CD4-positive, alpha-beta T cell treated with Interleukin-1 beta for 1 hour (primary cell): ENCODE measurements around the gene ATP10A.

ENCODE experiments used
- DNase-seq, 2 donors: peaks; one replicate each; pipeline ENCODE4 v3.0.0-alpha.2; 2020 to 2022

ATP10A gene, protein sequence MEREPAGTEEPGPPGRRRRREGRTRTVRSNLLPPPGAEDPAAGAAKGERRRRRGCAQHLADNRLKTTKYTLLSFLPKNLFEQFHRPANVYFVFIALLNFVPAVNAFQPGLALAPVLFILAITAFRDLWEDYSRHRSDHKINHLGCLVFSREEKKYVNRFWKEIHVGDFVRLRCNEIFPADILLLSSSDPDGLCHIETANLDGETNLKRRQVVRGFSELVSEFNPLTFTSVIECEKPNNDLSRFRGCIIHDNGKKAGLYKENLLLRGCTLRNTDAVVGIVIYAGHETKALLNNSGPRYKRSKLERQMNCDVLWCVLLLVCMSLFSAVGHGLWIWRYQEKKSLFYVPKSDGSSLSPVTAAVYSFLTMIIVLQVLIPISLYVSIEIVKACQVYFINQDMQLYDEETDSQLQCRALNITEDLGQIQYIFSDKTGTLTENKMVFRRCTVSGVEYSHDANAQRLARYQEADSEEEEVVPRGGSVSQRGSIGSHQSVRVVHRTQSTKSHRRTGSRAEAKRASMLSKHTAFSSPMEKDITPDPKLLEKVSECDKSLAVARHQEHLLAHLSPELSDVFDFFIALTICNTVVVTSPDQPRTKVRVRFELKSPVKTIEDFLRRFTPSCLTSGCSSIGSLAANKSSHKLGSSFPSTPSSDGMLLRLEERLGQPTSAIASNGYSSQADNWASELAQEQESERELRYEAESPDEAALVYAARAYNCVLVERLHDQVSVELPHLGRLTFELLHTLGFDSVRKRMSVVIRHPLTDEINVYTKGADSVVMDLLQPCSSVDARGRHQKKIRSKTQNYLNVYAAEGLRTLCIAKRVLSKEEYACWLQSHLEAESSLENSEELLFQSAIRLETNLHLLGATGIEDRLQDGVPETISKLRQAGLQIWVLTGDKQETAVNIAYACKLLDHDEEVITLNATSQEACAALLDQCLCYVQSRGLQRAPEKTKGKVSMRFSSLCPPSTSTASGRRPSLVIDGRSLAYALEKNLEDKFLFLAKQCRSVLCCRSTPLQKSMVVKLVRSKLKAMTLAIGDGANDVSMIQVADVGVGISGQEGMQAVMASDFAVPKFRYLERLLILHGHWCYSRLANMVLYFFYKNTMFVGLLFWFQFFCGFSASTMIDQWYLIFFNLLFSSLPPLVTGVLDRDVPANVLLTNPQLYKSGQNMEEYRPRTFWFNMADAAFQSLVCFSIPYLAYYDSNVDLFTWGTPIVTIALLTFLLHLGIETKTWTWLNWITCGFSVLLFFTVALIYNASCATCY (N-terminal part only)

DNA sequence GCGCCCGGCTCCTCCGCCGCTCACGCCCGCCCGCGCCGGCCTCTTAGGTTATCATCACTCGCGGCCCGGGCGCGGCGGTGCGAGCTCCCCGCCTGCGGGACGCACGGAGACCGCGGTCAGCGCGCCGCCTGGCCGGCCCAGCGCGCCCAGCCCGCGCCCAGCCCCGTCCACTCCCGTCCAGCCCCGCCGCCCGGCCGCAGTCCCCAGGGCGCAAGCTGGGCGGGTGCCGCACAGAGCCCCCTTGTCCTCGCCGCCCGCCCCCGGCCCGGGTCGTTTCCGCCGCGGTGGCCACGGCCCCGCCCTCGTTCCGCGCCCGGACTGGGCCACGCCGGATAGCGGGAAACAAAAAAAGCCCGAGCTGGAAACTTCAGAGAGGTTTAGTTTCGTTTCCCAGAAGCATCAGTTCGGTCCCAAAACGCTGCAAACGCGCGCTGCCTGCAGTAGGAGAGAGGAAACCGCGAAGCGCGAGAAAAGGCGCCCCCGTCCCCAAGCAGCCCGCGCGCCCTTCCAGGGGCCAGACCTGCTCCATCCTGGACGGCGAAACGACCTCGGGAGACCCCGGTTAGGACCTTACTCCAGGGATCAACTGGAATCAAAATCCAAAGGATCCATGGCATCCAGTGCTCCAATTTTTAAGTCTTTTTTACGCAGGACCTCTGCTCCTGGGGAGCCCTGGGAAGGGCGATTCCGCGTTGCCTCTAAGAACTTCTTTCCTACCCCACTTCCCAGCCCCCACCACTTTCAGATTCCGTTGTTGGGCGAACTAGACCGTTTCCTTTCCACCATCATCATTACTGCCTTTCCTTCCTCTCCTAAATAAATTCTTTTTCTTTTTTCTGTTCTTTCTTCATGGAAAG is at the start of gene ATP10A:
Gene ATP10A (minus strand): TSS at position 217 of the 857 bp plus-strand sequence. CDS start 231 bp downstream, outside the sequence.
- DNase-seq: peak in 1 of 2 donors; percentile 53

DNA sequence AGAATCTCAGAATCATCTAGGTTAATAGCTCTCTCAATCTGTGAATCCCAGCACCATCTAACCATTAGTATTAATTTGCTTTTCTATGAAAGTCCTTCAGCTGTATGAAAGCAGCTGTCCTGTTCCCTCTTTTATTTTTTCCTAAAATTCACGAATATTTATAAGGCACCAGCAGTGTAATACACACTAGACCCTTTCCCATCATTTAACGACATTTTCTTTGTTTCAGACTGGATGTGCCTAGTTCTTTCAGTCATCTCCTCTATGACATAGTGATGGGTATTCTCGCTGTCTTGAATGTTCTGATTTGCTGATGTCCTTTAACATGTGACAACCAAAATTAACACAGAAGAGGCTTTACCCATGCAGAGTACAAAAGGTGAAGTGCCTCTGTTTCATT is 48.9 kb upstream of the ATP10A start:
- no peak for DNase-seq

DNA sequence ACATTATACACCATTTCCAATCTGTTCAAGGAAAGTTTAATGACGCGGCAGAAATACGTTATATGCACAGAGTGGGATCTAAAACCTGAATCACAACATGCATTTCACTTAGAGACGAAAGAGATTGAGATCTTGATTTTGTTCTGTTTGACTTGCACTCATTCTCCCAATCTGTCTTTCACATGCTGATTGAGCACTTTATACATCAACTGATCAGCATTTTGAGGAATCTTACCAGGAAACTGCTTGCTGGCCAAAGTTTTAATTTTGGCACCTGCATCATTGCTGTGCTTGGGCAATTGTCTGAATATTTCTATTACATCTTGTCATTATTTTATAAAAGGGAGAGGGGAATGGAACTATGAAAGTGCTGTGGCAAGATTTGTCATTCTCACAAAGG is 47.7 kb upstream of the ATP10A start:
- no peak for DNase-seq

DNA sequence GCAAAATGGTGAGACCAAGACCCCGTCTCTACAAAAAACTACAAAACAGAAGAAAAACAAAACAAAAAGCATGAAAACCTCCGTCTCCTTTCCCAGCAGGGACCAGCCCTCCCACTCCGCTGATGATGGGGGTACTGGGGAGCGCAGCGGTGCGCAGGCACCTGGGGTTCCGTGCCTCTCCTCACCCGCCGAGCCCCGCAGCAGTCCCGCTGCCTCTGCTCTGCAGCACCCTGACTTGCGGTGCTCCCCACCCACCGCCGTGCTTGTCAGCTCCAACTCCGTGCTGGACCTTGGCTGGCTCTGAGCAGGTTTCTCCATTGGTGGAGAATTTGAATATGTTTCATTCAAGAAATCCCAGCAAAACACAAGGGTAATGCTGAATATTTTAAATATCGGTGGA is 46.7 kb upstream of the ATP10A start:
- DNase-seq: no peak

DNA sequence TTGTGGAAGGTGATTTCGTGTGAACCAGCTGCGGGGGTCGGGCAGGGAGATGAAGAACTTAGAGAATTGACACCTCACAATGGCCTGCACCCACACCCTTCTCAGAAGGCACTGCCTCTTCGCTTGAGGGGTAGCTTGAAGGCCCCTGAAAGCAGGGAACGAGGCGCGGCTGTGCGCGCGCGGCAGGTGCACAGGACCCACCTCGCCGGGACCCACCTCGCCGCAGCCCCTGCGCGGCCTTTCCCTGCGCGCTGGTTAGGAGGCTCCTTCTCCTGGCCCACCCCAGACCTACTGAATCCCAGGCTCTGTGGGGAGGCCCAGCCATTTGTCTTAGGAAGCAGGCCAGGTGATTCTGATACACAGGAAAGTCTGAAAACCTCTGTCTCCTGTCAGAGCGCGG is 46.2 kb upstream of the ATP10A start:
- DNase-seq: no peak

DNA sequence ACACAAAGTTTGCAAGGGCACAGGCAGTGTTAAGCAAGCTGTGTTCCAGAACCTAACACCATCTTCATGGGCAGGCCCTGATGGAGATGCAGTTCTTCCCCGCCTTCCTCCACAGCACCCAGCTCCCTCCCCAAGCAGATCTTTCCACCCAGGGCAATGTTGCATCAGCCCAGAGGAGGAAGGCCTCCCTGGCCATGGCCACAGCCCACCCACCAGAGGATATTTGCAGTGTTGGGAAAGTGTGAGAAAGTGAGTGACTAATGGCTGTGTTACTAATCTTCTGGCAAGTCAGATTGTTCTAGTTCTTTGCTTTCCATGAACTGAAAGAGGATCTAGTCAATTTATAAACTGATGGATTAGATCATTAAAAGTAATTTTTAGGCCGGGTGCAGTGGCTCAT is 42.0 kb upstream of the ATP10A start:
- DNase-seq: no peak

DNA sequence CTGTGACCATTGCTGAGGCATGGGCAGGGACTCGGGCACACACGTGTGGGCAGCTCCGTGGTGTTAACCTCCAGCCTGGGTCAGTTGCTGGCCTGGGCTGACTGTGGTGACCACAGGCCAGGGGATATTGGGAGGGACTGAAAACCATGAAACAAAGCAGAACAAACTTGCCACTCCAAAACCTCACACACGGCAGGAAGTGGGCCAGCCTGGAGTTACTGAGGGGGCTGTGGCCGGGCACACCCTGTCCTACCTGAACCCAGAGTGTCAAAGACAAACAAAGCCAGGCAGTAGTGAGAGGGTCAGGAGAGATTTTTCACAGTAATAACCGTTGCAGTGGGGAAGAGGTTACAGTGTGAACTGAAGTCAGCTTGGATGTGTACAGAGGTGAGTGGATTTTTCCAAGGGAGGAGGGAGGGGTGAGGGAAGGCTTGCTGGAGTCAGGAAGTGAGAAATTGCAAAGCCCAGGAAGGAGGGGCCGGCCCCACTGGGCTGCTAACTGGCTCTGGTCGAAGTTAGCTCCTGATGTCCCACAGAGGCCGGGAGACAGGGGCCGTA is 40.0 kb upstream of the ATP10A start:
- no peak for DNase-seq

DNA sequence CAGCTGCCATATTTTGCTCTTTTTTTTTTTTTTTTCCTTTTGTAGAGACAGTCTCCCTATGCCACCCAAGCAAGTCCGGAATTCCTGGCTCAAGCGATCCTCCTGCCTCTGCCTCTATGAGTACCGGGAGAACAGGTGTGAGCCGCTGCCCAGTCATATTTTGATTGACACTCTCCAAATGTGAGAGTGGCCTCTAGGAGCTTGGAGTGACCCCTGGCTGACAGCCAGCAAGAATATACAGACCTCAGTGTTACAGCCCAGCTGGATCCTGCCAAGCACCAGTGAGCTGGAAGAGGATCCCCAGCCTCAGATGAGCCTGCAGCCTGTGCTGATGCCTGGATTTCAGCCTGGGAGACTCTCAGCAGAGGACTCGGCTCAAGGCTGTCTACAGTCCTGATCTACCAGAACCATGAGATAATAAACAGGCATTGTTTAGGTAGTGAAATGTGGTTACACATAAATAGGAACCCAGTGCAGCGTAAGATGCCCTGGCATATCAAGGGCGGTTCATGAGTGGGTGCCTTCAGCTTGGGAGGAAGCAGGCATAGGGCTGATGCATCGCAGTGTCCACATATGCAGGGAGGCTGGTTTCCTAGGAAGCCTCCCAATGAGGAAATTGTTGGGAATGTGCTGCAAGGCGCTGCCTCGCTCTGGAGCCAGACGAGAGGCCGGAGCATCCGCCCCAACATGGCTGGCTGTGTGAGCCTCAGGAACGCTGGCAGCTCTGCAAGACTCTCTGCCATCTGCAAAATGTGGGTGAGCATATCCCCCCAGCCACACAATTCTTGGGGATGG is 38.9 kb upstream of the ATP10A start:
- DNase-seq: no peak

DNA sequence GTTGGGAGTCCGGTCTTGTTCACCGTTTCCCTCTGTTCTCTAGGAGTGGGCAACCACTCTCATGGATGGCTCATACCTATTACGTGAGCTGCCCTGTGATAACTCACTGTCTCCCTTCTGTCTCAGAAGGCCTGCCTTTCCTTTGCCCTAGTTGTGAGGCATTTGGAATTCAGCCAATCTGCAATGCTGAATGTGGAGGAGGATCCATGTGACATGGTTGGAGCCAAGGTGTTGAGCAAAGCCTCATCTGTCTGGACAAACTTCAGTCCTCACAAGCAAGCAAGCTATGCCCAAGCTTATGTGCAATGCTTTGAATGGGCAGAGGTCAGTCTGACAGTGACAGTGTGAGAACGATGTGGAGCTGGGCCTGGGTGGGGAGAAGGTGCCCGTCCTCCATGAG is 37.8 kb upstream of the ATP10A start:
- DNase-seq: no peak

DNA sequence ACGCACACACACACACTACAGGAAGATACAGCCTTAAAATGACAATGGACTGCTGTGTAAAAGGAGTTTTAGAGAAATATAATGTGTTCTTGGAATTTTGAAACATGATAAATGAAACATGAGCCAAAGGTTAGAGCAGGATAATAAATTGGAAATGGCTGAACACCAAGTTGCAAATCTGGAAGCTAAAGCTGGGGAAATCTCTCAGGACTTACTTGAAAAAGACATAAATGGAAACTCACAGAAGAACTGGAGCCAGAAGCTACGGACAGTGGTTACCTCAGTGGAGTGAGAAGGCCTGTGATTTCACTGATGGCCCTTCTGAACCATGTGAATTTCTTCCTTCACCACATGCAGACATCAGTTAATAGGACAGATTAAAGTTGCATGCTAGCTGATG is 37.3 kb upstream of the ATP10A start:
- no peak for DNase-seq

DNA sequence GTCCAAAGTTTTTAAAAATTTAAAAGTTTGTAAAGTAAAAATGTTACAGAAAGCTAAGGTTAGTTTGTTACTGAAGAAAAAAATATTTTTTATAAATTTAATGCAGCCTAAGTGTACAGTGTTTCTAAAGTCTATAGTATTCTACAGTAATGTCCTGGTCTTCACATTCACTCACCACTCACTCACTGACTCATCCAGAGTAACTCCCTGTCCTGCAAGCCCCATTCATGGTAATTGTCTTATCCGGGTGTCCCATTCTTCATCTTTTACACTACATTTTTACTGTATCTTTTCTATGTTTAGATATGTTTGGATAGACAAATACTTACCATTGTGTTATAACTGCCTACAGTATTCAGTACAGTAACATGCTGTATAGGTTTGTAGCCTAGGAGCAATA is 36.7 kb upstream of the ATP10A start:
- DNase-seq: no peak

DNA sequence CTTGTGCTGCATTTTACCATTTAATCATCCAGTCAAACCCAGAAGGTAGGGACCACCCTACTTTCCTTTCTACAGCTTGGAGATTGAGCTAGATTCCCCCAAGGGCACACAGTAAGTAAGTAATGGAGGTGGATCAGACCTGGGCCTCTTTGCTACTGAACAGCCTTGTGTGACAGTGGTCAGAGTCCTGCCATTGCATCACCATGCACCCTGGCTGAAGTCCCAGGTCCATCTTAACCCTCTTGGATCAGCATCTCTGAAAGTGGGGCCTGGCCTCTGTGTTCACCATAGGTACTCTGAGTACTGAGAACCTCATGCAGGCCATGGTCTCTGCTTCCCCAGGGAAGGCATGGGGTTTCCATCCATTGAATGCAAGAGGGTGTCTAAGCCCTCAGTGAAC is 34.5 kb upstream of the ATP10A start:
- DNase-seq: no peak

DNA sequence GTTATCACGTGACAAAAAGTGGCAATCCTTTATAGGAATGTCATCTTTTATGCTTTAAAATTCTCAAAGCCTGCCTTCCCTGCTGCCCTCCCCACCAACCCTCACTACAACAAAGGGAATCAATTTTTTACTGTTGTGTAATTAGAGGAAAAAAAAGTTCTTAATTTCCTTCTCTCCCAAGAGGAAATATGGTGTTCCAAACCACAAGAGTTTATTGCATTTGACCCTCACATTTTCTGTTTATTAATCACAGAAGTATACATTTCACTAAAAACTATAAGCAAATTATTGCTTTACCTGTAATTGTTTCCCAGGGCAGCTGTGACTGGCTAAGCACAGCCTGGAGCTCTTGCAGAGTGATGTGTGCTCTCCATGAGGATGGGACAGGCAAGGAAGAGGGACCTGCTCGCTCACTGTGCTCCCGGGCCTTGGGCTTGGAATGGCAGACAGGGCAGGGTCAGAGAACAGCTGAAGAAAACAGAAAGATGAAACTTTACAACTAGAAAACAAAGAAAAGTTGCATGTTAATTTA is 31.3 kb upstream of the ATP10A start:
- DNase-seq: no peak

DNA sequence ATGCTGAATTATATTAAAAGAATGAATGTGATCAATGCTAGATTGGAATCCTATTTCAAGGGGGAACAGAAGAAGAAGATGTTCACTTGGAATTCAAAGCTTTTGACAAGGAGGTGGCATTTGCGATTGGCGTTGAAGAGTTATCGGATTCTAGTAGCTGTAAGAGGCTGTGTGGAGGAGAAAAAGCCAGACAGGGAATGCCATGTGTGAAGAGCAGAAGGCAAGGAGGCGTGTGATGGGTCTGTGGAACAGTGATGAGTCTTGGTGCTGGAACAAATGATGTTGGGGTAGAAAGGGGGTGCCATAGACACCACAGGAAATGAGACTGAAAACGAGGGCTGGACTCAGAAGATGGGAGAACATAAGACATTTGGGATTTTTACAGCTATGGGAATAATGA is 30.5 kb upstream of the ATP10A start:
- DNase-seq: no peak

DNA sequence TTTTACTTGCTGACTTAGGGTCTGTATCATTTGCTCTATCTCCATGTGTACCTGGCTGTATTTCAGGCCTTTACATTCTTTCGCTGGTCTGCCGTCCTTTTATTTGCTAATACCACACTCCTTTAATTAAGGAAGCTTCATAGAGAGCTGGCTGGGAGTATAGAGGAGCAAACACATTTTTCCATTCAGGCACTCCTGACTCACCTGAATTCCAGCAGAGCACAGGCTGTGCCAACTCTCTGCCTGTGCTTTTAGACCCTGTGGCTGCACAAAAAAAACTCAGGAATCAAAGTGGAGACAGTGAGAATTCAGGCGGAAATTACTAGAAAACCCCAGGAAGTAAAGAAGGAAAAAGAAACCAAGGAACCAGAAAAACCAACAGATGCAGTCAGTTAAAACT is 29.0 kb upstream of the ATP10A start:
- DNase-seq: no peak

DNA sequence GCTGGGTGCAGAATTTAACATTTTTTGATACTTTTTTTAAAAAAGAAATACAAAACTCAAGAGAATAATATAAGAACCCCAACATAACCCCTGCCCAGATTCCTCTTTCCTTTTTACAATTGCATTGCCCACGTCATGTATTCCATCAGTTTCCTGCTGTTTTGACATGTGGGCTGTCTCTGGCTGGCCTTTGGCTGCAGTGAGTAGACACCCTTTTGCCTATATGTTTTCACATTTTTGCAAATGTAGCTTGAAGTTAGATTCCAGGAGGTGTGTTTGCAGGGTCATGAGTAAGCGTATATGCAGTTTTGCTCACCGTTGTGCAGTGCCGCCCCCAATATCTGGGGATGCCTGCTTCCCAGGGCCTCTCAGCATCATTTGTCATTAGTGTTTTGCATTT is 28.0 kb upstream of the ATP10A start:
- DNase-seq: no peak

DNA sequence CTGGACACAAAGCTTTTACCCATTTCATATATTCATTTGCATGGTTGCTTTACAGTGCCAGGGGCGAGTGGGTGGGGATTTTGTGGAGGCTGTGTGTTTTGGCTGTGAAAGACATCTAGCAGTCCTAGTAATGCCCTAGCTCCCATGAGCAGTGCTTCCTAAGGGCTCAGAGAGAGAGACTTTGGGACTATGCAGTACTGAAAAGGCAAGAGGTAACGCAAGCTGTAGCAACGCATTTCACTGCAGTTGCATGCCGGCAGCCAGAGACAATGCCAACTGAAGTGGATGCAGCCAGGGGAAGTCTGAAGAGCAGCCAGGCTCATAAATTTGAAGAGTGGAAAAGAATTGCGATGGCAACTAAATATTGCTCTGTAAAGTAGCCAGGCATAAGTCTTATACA is 27.4 kb upstream of the ATP10A start:
- DNase-seq: no peak

DNA sequence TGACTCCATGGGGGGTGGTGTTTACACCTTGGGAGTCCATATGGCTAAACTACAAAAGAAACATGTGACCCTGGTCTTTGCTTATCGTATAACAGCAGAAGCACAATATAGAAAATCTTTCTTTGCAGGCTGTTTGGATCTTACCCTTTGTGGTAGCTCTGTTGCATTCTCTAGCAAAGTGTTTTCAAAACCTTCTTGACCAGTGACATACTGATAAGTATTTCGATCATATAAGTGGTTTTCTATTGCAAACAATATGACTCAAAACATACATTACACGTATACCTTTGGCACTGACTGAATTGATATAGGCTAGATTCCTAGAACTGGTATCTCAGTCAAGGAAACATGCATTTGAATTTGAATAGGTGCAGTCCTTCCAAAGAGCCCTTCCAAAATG is 24.7 kb upstream of the ATP10A start:
- DNase-seq: no peak

DNA sequence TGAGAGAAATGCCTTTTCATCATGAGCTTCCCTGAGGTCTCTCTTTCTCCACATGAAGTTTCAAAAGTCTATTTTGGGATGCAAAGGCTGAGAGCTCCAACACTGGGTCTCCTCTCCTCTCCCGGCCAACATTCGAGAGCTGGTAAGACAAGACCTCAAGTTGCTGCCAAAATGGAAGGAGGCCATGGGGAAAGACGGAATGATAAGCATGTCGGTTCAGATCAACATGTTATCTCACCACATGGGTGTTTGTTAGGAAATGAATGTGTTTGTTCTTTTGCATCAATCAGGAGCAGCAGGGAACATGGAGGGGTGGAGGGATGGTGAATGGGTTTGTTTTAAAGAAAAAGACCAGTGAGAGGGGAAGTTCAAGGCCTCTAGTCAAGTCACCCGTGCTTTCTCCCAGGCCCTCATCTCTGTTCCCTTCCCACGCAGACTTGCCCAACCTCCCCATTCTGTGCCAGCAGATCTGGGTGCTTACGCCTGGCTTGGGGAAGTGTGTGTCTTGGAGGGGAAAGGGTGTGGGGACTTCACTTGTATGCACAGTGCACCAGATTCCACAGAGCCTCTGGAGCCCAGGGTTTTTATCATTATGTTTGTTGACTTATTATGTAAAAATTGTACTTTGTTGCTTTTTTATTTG is 23.5 kb upstream of the ATP10A start:
- no peak for DNase-seq

DNA sequence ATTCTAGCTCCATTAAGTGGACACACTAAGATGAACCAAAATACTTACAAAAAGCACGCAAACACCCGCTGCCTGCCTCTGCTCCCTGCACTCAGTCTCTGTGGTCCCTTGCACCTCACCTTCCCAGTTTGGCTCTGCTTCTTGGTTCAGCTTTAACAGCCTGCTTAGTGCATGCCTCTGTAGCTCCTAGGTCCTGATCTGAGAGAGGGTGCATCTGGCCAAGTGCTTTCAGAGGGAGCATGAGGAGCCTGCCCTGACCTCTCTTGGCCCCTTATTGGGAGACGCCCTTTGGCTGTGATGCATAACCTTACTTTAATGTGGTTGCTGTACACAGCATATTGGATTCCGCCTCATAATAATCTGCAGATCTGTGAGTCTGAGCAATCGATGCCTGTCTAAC is 21.2 kb upstream of the ATP10A start:
- DNase-seq: no peak
